GM06990 (cell line): ENCODE results near the gene ADARB2.

ENCODE experiments used
- DNase-seq: peaks from one replicate; pipeline ENCODE4 v3.0.0-alpha.2; 2011; ENCODE audit not compliant: insufficient read length; ENCODE audit errors: extremely low read depth
- H3K27me3 ChIP-seq: replicated peaks from 2 replicates; pipeline ENCODE4 v1.6.0; 2011; ENCODE audit warnings: low read length; ENCODE audit not compliant: control insufficient read depth, insufficient read depth
- H3K36me3 ChIP-seq: 2 replicates; pipeline ENCODE4 v1.5.1; 2011; ENCODE audit warnings: low read length; ENCODE audit not compliant: control insufficient read depth, insufficient read depth
- H3K4me3 ChIP-seq: replicated peaks from 2 replicates; pipeline ENCODE4 v1.5.1; 2011; ENCODE audit warnings: low read depth, mild to moderate bottlenecking, control low read depth, low read length
- CTCF ChIP-seq: IDR thresholded peaks from 2 replicates; pipeline ENCODE4 v1.5.1; 2011; ENCODE audit warnings: low read length, control low read depth, mild to moderate bottlenecking, inconsistent platforms; ENCODE audit not compliant: insufficient read depth, poor library complexity, severe bottlenecking

ADARB2 gene

GRCh38 chr10:1552881-1553670 is 184.2 kb downstream of the ADARB2 start:
- Histone ChIP-seq H3K36me3 (no peaks in the 10 kb centered on the region; the same call in 1 of the 2 replicates), H3K4me3 (no peak overlapping the region), H3K27me3 (no peaks in the 10 kb centered on the region)
- no peak for TF ChIP-seq CTCF
- DNase-seq: no peak

- no peaks in the 10 kb centered on the region; the same call in 1 of the 2 replicates for H3K36me3 ChIP-seq
- no peak for DNase-seq
- TF ChIP-seq CTCF: no peak
- H3K4me3 ChIP-seq: no peak overlapping the region
- no peaks in the 10 kb centered on the region for H3K27me3 ChIP-seq
Measured at GRCh38 chr10:1552406-1552805, 184.9 kb downstream of the ADARB2 start.

- DNase-seq: no peak
- no peak overlapping the region for H3K4me3 ChIP-seq
- H3K36me3 ChIP-seq: no peaks in the 10 kb centered on the region; the same call in 1 of the 2 replicates
- no peaks in the 10 kb centered on the region for H3K27me3 ChIP-seq
- TF ChIP-seq CTCF: no peak
Measured at GRCh38 chr10:1551636-1552338, 185.5 kb downstream of the ADARB2 start.

GRCh38 chr10:1550616-1551015 is 186.7 kb downstream of the ADARB2 start:
- no peaks in the 10 kb centered on the region for H3K27me3 ChIP-seq
- H3K36me3 ChIP-seq: no peaks in the 10 kb centered on the region; the same call in 1 of the 2 replicates
- no peak overlapping the region for H3K4me3 ChIP-seq
- DNase-seq: no peak
- TF ChIP-seq CTCF: no peak

- no peaks in the 10 kb centered on the region; the same call in 1 of the 2 replicates for H3K36me3 ChIP-seq
- no peaks in the 10 kb centered on the region for H3K27me3 ChIP-seq
- TF ChIP-seq CTCF: no peak
- H3K4me3 ChIP-seq: no peak overlapping the region
- DNase-seq: no peak
Measured at GRCh38 chr10:1550291-1550595, 187.1 kb downstream of the ADARB2 start.
